Skeletal muscle tissue (tissue), 4 donors: Measurements from ENCODE around the gene SEC14L3. TPM values are rescaled to one million over a fixed set of nuclear protein-coding genes. Genes with fewer than 3 reads are reported as not detected.

Experiments
- H3K27ac ChIP-seq: one replicate; pipeline ENCODE4 v1.7.0; 2013; ENCODE audit warnings: mild to moderate bottlenecking, low read depth, low read length, inconsistent platforms
- H3K27me3 ChIP-seq, 3 donors: one replicate each; pipeline ENCODE4 v1.7.0; 2013; ENCODE audit warnings: low read length in 3 of 3; ENCODE audit not compliant: control insufficient read depth in 3 of 3, insufficient read depth in 3 of 3
- H3K36me3 ChIP-seq, 3 donors: one replicate each; pipeline ENCODE4 v1.7.0; 2013; ENCODE audit warnings: low read length in 3 of 3; ENCODE audit not compliant: control insufficient read depth in 3 of 3, insufficient read depth in 3 of 3
- H3K4me1 ChIP-seq, 3 donors: one replicate each; pipeline ENCODE4 v1.7.0; 2013; ENCODE audit warnings: low read length in 3 of 3, mild to moderate bottlenecking in 3 of 3; ENCODE audit not compliant: control insufficient read depth in 3 of 3, insufficient read depth in 3 of 3
- H3K4me3 ChIP-seq, 3 donors: one replicate each; pipeline ENCODE4 v1.7.0; 2013; ENCODE audit warnings: low read length in 3 of 3
- H3K9ac ChIP-seq, 3 donors: one replicate each; pipeline ENCODE4 v1.7.0; 2013; ENCODE audit warnings: low read length in 3 of 3, mild to moderate bottlenecking in 3 of 3, moderate library complexity in 2 of 3, low read depth in 1 of 3
- H3K9me3 ChIP-seq, 3 donors: one replicate each; pipeline ENCODE4 v1.7.0; 2013; ENCODE audit warnings: low read length in 3 of 3; ENCODE audit not compliant: control insufficient read depth in 3 of 3
- total RNA-seq: library from RNA; depleted of rRNA; stranded (reverse); fragments of >200 nt; gene quantifications from one replicate; pipeline ENCODE4 v1.2.3, GENCODE V29; 2014
- donor health status: Osteomylitis.

The SEC14L3 gene
- total RNA-seq, 1 donor from 2014 or later: not detected

DNA sequence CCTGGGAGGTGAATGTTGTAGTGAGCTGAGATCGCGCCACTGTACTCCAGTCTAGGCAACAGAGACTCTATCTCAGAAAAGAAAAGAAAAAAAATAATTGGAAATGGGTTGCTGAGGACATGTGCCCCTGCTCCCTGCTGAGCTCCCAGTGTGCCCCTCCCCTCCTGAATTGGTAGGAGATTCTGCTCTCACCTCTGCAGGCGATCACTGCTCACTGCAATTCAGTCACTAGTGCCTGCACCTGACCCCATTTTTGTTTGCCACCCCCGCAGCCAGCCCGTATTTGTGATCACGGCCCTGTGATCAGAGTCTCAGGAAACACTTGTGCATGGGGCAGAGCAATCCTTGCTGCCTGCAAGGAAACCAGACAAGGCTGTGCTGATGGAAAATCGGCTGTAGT, 16.3 kb upstream of the SEC14L3 start:
- Histone ChIP-seq H3K27ac (no peak overlapping the region), H3K36me3 (no peaks in the 10 kb centered on the region), H3K4me3 (no peak overlapping the region), H3K27me3 (peaks cover 10 to 19% (median 18%) of the 10 kb centered on the region in 3 donors), H3K9ac (no peak overlapping the region), H3K4me1 (no peaks in the 10 kb centered on the region), H3K9me3 (no peaks in the 10 kb centered on the region)

DNA sequence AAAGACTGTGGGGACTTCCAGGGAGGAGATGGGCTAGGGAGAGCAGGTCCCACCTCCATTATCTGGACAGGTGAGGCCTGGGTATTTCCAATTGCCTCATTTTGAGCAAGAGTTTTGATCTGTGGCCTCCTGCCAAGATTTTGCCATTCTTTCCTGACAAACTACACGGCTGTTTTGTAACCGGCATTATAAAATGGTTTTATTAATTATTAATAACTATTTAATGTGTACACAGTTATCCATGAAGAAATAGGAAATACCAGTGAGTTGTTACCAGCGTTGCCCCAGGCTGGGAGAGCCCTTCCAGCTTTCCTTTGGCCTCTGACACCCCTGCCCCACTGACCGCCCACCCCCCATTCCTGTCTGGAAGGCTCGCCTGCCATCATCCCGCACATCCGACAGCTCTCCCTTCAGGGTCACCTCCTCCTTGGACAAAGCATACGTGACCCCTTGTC, 14.9 kb upstream of the SEC14L3 start:
- Histone ChIP-seq H3K4me1 (no peaks in the 10 kb centered on the region), H3K36me3 (no peaks in the 10 kb centered on the region), H3K27me3 (peaks cover 8 to 16% (median 11%) of the 10 kb centered on the region in 3 donors), H3K9ac (no peak overlapping the region), H3K9me3 (no peaks in the 10 kb centered on the region), H3K27ac (no peak overlapping the region), H3K4me3 (no peak overlapping the region)

DNA sequence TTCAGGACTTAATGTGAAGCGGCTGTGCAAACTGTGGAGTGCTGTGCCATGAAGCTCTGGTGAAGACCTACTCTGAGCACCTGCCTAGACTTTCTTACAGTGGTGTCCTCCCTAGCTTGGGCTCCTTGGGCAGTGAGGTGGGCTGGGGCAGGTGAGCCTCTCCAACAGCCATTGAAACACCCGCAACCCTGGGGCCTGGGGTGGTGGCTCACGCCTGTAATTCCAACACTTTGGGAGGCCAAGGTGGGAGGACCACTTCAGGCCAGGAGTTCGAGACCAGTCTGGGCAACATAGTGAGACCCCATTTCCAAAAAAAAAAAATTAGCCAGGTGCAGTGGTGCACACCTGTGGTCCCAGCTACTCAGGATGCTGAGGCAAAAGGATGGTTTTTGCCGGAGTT, 14.3 kb upstream of the SEC14L3 start:
- peaks cover 8 to 12% (median 11%) of the 10 kb centered on the region in 3 donors for H3K27me3 ChIP-seq
- no peak overlapping the region for H3K27ac ChIP-seq
- H3K4me1 ChIP-seq: no peaks in the 10 kb centered on the region
- H3K9me3 ChIP-seq: no peaks in the 10 kb centered on the region
- H3K4me3 ChIP-seq: no peak overlapping the region
- H3K9ac ChIP-seq: no peak overlapping the region
- no peaks in the 10 kb centered on the region for H3K36me3 ChIP-seq

DNA sequence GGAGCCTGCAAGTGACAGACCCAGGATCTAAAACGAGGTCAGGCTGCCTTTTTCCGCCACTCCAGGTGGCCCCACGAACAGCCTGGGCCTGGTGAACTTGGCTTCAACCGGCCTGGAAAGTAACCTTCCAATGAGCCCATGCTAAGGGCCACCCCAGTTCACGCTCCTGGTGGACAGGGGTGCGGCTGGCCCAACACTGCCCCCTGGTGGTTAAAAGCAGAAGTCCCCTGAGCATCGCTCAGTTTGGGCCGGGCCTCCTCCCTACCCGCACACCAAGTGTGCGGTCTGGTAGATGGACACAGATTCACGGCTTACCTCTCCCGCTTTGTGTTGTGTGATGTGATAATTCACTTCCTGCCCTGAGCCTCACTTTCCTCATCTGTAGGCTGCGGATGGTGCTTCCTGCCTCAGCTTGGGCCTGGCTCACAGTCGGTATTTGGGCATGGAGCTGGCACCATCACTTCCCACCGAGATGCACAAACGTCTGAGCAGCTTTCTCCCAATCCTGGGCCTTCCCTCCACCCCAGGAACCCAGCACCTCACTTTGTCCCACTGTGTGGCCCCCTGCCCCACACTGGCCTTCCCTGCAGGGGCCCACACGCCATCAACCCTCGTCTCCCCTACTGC, 13.7 kb upstream of the SEC14L3 start:
- Histone ChIP-seq H3K27me3 (peaks cover 7 to 9% (median 8%) of the 10 kb centered on the region in 3 donors), H3K36me3 (no peaks in the 10 kb centered on the region), H3K4me3 (no peak overlapping the region), H3K27ac (no peak overlapping the region), H3K4me1 (no peaks in the 10 kb centered on the region), H3K9ac (no peak overlapping the region), H3K9me3 (no peaks in the 10 kb centered on the region)

DNA sequence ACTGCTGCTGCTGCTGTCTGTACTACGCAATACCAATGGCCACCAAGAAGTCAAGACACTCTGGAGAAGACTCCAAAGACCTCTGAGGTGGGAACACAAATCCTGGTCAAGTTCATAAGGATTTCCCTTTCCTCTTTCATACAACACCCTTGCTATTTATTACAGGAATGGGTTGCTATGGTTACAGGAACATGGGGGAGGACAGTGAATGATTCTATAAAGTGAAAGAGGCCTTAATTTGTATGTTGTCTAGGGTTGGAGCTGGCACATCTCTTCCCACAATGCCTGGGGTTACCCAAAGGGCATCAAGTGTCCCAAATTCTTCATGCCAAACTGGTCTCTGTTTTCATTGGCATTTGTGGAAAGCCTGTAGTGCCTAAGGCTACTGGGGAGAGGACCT, 11.4 kb upstream of the SEC14L3 start:
- Histone ChIP-seq H3K36me3 (no peaks in the 10 kb centered on the region), H3K9ac (no peak overlapping the region), H3K27ac (no peak overlapping the region), H3K9me3 (no peaks in the 10 kb centered on the region), H3K4me3 (no peak overlapping the region), H3K4me1 (no peaks in the 10 kb centered on the region), H3K27me3 (peaks cover 0 to 4% (median 0%) of the 10 kb centered on the region in 3 donors)

DNA sequence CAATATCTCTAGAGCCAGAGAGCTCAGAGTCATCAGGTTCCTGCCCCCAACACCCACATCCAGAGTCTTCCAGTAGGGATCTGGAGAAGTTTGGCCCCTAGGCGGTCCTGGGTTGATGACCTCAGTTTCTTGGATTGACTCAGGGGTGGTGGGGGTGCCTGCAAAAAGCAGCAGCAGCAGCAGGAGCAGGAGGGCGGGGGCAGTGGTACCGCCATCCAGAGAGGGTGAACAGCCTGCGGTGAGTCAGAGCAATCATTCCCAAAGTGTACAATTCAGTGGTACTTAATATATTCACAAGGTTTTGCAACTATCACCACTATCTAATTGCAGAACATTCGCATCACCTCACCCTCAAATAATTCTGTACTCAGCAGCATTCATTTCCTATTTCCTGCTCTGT, 9.9 kb upstream of the SEC14L3 start:
- Histone ChIP-seq H3K4me1 (no peaks in the 10 kb centered on the region), H3K9me3 (no peaks in the 10 kb centered on the region), H3K9ac (no peak overlapping the region), H3K4me3 (no peak overlapping the region), H3K27me3 (peaks cover 0 to 4% (median 0%) of the 10 kb centered on the region in 3 donors), H3K36me3 (no peaks in the 10 kb centered on the region), H3K27ac (no peak overlapping the region)

DNA sequence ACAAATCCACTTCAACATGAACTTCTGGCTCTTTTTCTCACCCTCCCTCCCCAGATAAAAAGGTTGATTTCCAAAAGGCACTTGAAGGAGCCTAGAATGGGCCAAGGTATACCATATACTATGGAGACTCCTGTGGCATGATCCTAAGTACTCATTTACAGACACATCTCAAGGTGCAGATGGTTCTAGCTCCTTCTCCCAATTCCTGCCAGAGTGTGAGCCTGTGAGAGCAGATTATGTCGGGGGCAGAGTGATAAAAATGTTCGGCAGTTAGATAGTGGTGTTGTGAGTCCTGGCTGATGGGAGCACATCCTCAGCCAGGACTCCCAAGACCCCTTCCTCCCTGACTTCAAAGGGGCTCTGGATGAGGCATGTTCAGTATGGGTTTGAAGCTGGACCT, 8.2 kb upstream of the SEC14L3 start:
- Histone ChIP-seq H3K9ac (no peak overlapping the region), H3K4me3 (no peak overlapping the region), H3K27ac (no peak overlapping the region), H3K4me1 (no peaks in the 10 kb centered on the region), H3K36me3 (no peaks in the 10 kb centered on the region), H3K9me3 (no peaks in the 10 kb centered on the region), H3K27me3 (peaks cover 0 to 8% (median 4%) of the 10 kb centered on the region in 3 donors)

DNA sequence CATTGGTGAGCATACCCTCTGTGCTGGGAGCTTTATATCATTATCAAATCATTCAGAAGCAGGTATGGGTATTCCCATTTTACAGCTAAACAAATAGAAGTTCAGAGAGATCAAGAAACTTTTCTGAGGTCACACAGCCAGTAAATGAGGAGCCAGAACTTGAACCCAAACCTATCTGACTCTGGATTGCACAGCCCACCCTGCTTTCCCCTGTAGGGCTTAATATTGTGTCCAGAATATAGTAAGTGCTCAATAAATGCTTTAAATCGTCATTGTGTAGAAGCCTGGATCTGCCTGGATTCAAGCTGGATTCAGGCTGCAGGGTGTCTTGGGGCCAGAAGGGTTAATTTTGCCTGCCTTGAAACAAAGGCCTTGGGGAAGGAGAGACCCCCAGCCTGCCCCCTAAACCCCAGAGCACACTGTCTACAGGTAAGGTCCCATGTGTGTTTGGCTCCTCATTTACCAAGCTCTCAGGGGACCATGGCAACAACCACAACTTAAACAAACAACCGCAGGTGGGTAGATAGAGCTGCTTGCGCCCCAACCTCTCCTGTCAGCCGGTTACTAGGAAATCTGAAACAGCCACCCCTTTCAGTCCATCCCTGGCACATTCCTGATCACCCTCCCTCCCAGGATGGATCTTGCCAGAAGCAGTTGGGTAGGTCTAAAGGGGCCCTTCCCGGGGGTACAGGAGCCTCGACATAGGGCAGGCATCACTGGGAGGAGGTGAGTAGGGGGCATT, 3.0 kb upstream of the SEC14L3 start:
- H3K27ac ChIP-seq: no peak overlapping the region
- H3K9me3 ChIP-seq: no peaks in the 10 kb centered on the region
- no peaks in the 10 kb centered on the region for H3K4me1 ChIP-seq
- H3K9ac ChIP-seq: no peak overlapping the region
- H3K27me3 ChIP-seq: peaks cover 2 to 41% (median 28%) of the 10 kb centered on the region in 3 donors
- no peaks in the 10 kb centered on the region for H3K36me3 ChIP-seq
- H3K4me3 ChIP-seq: no peak overlapping the region

DNA sequence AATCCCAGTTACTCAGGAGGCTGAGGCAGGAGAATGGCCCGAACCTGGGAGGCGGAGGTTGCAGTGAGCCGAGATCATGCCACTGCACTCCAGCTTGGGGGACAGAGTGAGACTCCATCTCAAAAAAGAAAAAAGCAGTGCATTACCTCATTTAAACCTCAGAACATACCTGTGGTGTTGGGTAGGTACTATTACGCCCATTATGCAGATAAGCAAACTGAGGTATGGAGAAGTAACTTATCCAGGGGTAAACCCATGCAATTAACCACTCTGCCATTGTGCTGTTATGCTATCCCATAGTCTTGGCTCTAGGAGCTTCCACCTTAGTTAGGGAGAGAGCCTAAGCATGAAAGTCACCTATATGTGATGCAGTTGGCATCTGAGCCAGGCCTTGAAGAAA, 2.3 kb upstream of the SEC14L3 start:
- Histone ChIP-seq H3K4me1 (no peaks in the 10 kb centered on the region), H3K9ac (no peak overlapping the region), H3K36me3 (no peaks in the 10 kb centered on the region), H3K27me3 (peaks cover 2 to 46% (median 29%) of the 10 kb centered on the region in 3 donors), H3K27ac (no peak overlapping the region), H3K4me3 (no peak overlapping the region), H3K9me3 (no peaks in the 10 kb centered on the region)

DNA sequence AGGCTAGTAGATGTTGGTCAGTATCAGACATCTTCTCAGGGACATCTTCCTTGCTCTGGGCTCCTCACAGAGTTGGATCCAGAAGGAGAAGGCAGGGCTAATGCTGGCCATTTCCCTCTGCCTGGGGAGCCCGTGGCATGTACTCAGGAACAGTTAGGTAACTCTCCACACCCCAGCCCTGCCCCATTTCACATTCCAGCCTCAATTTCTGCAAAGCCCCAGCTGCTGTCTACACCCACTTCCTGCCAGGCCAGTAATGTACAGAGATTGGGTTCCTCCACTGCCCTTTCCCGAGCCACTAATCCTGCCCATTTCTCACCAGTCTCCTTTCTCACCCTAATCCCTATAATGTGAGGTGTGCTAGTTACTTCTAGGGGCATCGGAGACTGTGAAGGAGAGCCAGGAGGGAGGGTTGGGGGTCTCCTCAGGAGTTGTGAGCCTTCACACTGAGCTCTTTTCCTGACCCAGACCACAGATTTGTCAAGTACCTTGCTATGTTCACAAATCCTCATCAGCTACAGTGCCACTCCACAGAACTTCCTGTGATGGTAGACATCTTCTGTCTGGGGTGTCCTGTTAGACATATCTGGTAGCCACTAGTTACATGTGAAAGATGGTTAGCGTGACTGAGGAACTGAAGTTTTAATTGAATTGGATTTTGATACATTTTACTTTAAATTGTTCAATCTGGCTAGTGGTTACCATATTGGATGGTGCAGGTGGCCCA, 1.3 kb upstream of the SEC14L3 start:
- no peak overlapping the region for H3K27ac ChIP-seq
- H3K4me1 ChIP-seq: no peaks in the 10 kb centered on the region
- H3K36me3 ChIP-seq: no peaks in the 10 kb centered on the region
- H3K4me3 ChIP-seq: no peak overlapping the region
- no peaks in the 10 kb centered on the region for H3K9me3 ChIP-seq
- H3K27me3 ChIP-seq: peaks cover 2 to 46% (median 27%) of the 10 kb centered on the region in 3 donors
- no peak overlapping the region for H3K9ac ChIP-seq
